ENCODE measurements around the gene KRT83.
A peak's percentile ranks its signal among the peaks of the same experiment; 100 is the strongest.

KRT83 gene

DNA sequence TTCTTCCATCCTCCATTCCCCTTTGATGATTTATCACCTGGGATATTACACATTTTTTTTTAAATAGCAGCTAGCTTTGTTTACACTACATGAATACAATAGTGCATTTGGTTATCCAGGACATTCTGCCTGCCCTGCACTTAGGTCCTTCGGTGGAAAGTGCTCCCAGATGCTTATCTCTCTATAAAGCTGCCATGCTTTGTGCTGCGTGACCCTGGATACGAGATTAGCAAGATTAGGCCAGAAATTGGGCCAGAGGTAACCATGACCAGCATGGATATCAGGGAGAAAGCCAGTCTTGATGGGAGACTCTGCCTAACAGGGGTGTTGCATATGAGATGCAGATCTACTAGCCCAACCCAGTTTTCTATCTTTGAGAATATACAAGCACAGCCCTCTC lies 12.1 kb upstream of the KRT83 start:
- no peak for DNase-seq (ENCODE audit: extremely low read depth in 1 of 2, low read depth in 1 of 2)

DNA sequence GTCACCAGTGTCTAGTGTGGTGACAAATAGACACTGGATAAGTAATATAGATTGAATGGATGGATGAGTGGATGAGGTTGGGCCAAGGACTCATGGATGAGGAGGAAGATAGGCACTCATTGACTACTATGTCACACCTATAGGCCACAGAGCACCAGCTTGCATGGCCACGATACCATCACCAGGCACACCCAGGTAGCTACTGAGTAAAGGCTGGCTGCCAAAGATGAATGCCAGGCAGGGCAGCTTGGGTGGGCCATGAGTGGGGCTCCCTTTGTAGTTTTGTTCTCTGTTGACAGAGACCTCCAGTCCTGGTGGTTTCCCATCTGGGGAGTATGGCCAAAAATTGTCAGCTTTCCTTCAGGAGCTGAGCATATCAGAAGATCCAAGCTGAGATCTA lies 11.2 kb upstream of the KRT83 start:
- no peak for DNase-seq (ENCODE audit: extremely low read depth in 1 of 2, low read depth in 1 of 2)

DNA sequence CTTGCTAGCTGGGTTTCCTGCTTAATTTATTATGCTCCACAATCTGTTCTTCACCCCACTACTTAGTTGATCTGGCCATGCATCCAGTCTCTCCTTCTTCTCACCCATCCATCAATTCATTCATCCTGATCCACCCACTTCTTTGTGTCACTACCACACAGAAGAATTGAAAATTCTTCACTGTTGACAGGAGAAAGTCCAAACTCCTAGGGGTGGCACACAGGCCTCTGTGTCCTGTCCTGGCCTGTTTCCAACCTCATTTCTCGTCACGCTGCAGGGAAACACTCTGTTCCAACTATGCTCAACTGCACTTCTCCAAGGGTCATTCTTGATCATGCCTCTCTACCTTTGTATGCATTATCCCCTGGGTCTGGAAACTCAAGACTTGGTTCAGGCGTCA lies 10.6 kb upstream of the KRT83 start:
- no peak for DNase-seq (ENCODE audit: extremely low read depth in 1 of 2, low read depth in 1 of 2)

DNA sequence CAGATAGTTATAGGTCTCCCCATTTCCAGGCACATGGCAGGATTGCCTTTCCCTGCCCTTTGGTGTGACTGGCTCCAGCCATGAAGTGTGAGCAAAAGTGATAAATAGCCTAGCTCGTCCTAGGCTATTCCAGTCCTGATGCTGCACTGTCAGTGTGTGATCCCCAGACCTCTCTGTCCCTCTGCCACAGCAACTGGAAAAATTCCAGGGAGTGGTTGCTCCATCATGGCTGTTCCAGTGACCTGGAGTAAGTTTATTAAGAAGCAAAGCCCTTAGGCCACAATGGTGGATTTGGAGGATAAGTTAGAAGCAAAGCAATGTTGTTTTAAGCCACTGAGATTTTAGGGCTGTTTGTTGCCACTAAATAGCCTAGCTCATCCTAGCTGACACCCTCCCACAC lies 9.8 kb upstream of the KRT83 start:
- no peak for DNase-seq (ENCODE audit: extremely low read depth in 1 of 2, low read depth in 1 of 2)

DNA sequence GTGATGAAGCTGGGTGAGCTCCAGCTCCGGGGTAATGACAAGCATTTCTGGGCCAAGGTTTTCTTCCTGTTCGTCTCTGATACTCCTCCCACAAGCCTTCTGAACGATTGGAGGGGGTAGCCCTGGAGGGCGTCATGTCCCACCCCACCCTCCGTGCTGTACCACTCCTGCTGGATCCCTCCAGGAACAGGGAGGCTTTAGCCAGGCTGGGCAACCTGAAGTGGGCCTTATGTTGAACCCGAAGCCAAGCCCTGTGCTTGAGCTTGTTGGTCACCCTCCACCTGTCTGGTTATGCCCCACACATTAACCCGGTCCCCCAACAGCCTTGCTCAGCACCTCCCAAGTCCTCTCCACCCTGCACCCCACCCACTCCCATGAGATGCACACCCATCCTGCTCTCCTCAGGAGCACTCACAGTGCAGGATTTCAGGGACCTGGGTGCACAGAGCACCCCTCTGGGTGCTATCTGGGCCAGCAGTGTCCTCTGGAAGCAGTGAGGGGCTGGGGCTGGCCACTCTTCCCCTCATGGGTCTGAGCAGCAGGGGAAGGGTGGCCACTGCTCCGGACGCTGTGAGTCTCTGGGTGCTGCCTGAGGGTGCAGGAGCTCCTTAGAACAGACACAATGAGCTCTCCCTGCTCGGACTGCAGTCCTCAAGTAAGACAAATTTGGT lies 6.8 kb upstream of the KRT83 start:
- no peak for DNase-seq (ENCODE audit: extremely low read depth in 1 of 2, low read depth in 1 of 2)

DNA sequence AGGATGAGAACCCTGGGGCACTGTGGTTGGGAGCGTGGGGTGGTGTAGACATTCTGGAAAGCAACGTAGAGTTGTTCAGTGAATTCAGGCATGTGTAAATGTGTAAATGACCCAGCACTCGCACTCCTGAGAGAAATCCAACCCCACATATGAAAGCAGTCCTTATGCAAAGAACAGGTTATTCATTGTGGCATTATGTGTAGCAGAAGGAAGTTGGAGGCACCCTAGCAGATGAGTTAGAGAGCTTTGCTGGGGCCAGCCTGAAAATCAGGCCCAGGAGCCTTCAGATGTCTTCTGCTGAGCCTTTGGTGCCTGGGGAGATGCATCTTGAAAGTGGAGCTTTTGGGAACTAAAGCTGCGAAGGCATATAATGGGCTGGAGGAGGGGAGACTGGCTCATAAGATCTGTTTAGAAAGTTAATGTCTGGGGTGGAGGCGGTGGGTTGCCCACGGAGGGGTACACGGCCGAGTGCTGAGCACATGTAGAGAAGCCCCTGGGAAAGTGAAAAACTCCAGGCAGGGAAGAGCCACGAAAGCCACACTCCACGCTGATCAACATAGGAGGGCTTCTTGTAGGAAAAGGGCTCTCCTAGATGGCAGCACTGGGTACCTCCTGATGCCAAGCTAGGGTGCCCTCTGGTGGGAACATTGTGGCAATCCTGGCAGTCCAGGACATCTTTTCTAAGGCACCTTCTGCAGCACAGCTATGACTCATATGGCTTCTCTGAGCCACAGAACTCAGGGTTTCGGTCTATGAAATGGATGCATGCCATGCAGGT lies 6.0 kb upstream of the KRT83 start:
- peak; percentile 41 to 71 for DNase-seq (ENCODE audit: extremely low read depth in 1 of 2, low read depth in 1 of 2)

DNA sequence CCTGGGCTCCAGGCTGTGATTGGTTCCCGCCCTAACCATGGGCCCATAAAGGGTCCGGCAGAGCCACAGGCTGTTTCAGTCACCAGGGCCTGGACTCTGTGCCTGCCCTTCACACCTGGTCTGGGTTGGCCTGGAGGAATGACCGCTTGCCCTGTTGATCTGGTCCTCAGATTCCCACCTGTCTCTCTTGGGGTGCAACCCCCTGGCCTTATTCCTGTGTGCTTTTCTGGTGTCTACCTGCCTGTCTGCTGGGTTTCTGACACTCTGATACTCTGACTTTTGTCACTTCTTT lies 2.9 kb upstream of the KRT83 start:
- DNase-seq (ENCODE audit: extremely low read depth in 1 of 2, low read depth in 1 of 2), result no peak

DNA sequence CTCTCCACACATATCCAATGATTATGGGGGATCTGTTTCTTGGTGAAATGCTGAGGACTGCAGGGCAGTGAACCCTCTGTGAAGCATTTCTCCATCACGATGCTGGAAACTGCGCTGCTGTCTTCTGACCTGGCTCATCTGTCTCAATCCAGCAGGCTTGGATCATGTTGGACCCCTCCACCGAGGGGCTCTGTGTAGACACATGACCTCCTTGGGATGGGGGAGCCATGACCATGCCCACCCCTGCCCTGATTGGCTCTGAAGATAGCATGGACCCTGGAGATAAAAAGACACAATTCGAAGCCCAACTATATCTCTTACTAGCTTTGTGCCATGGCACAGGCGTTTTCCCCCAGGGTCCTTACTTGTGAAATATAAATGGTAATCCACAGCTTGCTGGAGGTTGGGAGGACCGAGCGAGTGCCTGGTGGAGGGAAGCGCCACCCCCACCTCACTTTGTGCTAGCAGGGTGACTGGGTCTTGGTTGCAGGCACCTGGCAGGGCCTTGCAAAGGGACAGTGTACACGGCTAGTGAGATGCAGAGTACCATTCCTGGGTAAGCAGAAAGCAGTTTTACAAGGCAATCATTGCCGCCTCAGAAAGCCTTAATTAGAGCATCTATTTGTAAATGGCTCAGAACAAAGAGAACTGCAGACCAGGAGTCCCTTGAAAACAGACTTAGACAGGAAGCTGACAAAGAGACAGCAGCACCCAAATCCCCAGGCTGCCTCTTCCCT lies 2.4 kb upstream of the KRT83 start:
- DNase-seq (ENCODE audit: extremely low read depth in 1 of 2, low read depth in 1 of 2), result no peak

DNA sequence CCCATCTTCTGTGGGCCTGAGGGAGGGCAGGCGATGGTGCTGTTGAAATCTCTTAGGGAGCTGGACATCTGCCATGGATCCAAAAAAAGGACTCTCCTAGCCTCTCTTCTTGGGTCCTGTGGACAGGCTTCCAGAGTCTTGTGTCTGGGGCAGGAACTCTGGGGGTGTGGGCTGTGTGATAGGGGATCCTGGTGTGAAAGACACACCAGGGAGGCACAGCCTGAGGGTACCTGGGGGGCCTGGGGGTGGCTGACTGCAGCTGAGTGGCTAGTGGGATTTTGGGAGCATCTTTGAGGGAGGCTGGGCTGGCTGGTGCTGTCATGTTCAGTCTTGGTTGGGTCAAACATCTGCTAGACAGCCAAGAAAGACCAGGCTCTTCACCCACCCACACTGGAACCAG lies 1.8 kb upstream of the KRT83 start:
- DNase-seq (ENCODE audit: extremely low read depth in 1 of 2, low read depth in 1 of 2), result no peak

DNA sequence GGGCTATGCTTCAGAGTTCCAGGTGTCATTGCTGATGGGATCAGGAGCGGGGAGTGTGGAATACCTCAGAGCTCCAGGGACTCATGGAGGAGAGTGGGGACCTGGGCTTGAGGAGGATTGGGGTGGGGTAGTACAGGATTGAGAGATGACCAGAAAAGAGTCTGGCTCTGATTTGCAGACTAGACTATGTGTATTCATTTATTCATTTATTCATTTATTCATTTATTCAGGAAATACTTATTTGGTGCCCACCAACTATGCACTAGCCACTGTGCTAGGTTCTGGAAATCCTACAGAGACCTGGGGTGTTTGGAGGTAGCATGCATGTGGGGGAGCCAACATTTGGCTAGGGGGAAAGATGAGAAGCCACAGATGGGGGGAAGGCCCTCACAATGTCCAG lies 871 bp upstream of the KRT83 start:
- no peak for DNase-seq (ENCODE audit: extremely low read depth in 1 of 2, low read depth in 1 of 2)

DNA sequence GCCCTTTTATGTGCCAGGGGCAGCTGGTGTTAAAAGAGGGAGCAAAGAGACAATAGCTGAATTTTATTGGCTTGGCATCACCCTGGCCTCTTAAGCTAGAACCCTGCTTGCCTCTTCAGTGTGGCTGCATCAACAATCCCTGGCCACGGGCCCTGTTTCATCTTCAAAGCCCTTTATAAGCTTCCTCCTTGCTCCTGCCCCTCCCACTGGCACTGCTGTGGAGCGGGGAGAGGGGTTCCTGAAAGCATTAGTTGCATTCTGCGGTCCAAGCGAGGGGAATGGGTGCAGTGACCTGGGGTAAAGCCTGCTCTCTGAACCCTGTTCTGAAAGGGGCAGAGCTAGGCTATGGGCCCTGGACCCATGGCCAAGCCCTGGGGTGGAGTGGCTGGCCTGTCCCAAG lies 220 bp upstream of the KRT83 start:
- DNase-seq (ENCODE audit: extremely low read depth in 1 of 2, low read depth in 1 of 2), result no peak

DNA sequence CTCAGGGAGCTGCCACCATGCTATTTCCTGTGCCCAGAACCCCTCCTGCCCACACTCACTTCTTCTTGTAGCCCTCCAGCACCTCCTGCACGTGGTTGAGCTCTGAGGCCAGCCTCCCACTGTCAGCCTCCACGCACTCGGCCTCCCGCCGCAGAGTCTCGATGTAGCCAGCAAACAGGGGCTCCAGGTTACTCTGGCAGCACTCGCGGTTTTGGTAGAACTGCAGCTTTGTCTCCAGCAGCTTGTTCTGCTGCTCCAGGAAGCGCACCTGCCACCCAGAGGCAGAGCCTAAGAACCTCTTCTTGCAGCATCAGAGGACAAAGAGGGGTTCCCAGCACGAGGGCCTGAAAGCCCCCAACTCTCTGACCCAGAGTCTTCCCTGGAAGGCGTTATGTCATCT lies 2.1 kb downstream of the KRT83 start:
- no peak for DNase-seq (ENCODE audit: extremely low read depth in 1 of 2, low read depth in 1 of 2)

DNA sequence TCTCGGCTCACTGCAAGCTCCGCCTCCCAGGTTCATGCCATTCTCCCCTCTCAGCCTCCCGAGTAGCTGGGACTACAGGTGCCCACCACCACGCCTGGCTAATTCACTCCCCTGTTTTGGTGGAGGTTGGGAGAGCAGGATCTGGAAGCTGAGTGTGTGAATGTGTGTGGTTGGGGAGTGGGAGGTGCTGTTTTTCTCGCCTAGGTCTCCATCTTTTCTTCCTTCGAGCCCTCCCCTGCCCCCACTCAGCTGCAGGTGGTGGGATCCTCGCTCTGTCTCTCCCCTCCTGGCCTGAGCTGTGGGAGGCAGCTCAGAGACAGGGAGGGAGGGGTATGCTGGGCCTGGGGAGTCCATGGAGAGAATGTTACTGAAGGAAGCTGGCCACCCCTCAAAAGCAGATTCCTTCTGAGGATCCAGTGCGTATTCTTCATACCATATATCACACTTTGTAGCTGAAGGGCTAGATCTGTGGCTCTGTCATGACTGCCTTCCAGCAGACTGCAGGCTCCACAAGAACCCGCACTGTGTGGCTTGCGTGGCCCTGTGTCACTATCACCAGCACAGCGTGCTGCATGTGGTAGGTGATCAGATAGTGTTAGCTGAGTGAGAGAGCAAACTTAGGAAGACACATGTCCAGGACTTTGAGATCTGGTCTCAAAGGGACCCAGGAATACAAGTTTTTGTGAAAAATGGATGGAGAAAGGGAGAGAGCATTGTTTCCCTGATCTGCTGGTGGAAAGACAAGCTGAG lies 2.8 kb downstream of the KRT83 start:
- no peak for DNase-seq (ENCODE audit: extremely low read depth in 1 of 2, low read depth in 1 of 2)

DNA sequence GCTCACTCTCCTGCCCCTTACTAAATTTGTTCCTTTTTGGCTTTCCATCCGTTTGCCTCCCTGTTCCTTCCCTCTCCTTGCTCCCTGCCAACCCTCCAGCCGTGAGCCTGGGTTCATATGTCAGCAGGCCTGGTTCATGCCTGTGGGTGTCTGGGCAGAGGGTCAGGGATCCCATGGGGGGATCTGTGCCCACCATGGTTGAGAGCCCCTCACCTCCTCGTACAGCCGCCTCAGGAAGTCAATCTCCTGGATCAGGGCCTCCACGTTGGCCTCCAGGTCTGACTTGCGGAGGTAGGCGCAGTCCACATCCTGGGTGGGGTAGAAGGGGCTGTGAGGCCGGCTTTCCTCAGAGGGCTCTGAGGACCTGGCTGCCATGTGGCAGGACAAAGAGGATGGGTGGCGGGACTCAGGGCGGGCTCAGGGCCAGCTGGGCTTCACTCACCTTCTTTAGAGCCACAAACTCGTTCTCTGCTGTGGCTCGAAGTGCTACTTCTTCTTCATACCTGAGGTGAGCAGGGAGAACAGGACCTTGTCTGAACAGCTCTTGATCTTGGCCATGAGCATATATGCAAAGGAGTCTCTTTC lies 3.6 kb downstream of the KRT83 start:
- no peak for DNase-seq (ENCODE audit: extremely low read depth in 1 of 2, low read depth in 1 of 2)

DNA sequence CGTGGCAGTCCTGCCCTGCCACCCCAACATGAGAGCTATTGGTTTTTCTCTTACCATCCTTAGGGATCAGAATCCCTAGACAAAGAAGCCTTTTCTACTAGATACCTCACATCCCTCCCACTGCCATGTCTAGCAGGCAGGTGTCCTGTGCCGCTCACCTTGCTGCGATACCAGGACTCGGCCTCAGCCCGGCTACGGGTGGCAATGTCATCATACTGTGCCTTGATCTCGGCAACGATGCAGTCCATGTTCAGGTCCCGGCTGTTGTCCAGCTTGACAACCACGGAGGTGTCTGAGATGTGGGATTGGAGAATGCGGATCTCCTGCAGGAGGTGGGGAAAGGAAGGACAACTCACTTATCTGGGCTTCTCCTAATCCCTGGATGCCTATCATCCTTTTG lies 4.5 kb downstream of the KRT83 start:
- DNase-seq (ENCODE audit: extremely low read depth in 1 of 2, low read depth in 1 of 2), result no peak

DNA sequence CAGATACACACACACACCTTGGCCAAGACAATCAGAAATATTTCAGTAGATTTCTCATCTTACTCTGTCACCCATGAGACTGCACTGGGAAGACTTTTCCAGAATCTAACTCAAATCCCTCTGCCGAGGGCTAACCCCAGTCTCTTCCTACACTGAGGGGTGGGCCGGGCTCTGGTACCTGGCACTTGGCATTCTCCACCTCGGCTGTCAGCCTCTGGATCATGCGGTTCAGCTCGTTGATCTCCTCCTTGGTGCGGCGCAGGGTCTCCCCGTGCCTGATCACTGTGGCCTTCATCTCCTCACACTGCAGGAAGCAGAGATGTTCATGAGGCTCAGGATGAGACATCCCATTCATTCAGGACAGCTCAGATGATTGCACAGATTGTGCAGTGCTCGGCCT lies 4.9 kb downstream of the KRT83 start:
- no peak for DNase-seq (ENCODE audit: extremely low read depth in 1 of 2, low read depth in 1 of 2)

DNA sequence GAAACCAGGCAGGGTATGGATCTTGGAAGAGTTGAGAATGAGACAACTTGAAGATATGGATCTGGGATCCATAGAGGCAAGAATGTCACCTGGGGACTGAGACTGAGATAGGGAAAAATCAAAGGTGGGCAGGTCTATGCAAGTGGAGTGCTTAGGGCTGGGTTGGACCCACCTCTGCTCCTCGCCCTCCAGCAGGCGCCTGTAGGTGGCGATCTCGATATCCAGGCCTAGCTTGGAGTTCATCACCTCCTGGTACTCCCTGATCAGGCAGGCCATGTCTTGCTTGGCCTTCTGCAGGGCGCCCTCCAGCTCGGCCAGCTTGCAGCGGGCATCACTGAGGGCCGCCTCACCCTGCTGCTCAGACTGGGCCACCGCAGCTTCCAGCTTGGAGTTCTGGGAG lies 5.5 kb downstream of the KRT83 start:
- peak in 1 of 2 donors; percentile 27 for DNase-seq (ENCODE audit: extremely low read depth in 1 of 2, low read depth in 1 of 2)

DNA sequence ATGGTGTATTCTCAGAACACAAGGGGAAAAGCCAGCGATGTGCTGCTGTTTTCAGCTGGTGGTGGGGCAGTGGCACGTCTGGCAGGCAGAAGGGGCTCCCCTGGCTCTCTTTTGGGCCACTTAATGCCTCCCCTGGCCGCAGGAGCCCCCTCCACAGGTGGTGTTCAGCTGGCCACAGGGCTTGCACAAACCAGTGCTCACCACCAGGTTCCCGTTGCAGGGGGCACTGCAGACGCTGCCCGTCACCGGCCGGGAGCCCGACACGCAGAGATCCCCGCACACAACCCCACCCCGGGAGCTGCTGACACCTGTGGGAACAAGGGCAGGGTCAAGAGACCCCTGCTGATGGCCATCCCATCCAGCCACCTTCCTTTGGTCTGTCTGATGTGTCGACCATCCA lies 6.7 kb downstream of the KRT83 start:
- DNase-seq (ENCODE audit: extremely low read depth in 1 of 2, low read depth in 1 of 2), result no peak

DNA sequence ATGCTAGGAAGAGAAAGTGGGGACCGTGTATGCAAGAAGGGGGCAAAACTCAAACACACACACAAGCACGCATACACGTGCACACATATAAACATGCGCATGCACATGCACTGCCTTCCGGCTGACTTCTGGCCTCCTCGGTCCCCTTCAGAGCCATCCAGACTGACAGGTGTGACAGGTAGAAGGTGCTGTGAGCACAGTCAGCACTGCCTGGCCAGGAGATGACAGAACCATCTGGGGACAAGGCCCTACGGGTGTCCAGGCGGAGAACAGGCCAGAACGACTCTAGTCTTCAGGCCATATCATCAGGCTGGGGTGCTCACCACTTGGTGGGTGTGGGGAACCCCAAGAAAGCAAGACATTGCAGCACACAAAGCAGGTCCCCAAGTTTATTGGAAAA lies 7.3 kb downstream of the KRT83 start:
- DNase-seq (ENCODE audit: extremely low read depth in 1 of 2, low read depth in 1 of 2), result no peak

DNA sequence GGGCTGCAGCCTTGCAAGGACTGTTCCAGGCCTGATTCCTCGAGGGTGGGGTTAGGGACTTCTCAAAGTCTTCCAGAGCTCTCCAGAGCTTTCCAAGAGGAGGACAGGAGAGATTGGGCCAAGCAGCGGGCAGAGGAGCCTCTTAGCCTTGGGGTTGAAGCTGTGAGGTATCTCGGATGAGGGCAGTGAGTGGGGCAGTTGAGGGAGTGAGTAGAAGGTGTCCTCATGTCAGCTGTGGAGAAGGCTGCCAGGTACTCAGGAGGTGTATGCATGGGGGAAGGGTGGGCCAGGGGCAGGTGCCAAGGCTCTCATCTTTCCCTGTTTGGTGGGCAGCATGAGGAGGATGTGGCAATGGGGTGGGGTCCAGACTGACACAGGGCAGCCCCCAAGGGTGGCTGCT lies 7.7 kb downstream of the KRT83 start:
- DNase-seq (ENCODE audit: extremely low read depth in 1 of 2, low read depth in 1 of 2), result no peak

DNA sequence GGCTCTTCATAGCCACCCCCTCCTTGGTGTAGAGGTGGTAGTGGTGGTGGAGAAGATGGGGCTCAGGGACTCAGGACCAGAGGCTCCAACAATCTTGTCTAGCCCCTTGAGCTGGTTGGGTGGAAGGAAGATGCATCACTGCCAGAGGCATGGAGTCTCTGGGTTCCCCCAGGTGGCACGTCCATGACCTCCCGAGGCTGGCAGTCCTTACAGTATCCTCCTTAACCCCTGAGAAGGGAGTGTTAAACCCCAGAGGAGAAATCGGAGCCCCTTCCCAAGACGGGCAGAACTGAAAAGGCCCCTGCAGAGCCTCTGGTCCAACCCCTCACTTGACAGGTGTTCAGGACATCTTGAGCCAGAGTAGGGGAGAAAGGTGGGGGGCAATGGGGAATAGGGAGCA lies 9.1 kb downstream of the KRT83 start:
- DNase-seq (ENCODE audit: extremely low read depth in 1 of 2, low read depth in 1 of 2), result no peak
